Measurements from ENCODE around the gene VWF.

VWF gene

DNA sequence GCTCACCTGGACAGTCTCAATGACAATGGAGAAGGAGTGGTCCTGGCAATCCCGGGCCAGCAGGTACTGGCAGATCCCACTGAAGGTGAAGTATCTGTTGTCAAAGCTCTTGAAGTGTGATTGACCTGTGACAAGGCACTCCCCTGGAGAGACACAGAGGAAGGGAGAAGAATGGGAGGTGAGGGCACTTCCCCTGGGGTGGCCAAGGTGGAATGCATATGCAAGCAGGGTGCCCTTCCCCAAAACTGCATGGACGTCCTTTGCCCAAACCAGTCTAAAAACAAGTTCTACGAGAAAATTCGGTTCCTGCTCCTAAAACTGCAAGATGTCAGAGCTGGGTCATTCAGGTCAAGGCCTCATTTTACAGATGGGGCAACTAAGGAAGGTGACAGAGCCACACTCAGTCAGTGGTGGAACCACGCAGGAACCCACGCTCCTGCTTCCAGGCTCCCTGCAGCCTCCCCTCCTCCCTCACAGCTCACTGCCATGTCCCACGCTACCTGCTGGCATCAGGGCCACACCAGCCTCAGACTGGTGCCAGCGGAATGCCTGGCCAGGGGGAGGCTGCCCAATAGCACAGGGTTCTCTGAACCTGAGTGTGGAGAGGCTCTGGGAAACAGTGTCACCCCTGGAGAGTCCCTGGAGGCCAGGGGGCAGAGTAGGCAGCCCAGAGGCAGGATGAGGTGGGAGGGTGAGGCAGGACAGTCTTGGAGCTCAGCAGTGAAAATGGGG lies 59.2 kb downstream of the VWF start:
- no peak overlapping the region for H2AFZ ChIP-seq (ENCODE audit: low read length)
- no peaks in the 10 kb centered on the region for H3K9me3 ChIP-seq (ENCODE audit: low read length)
- no peaks in the 10 kb centered on the region for H3K27me3 ChIP-seq (ENCODE audit: insufficient read depth, low read length)
- no peaks in the 10 kb centered on the region for H4K20me1 ChIP-seq (ENCODE audit: insufficient read depth, low read length)
- TF ChIP-seq CTCF (IDR thresholded peaks at IDR 0.05; ENCODE audit: low read length) (no peak), EZH2 (IDR thresholded peaks at IDR 0.05; ENCODE audit: borderline replicate concordance, low read length) (no peak)
- H3K4me3 ChIP-seq (ENCODE audit: low read depth, low read length, poor library complexity, severe bottlenecking), result no peak overlapping the region
- H3K36me3 ChIP-seq (ENCODE audit: insufficient read depth, low read length), result no peaks in the 10 kb centered on the region
- no peaks in the 10 kb centered on the region for H3K79me2 ChIP-seq (ENCODE audit: insufficient read depth, low read length)
- H3K4me2 ChIP-seq (ENCODE audit: low read length), result no peak overlapping the region
- no peaks in the 10 kb centered on the region for H3F3A ChIP-seq (ENCODE audit: insufficient read depth, low read length)
- no peaks in the 10 kb centered on the region for H3K4me1 ChIP-seq (ENCODE audit: insufficient read depth, low read length, severe bottlenecking)
- no peak overlapping the region for H3K9ac ChIP-seq (ENCODE audit: low read length)
- no peaks in the 10 kb centered on the region for H3K9me2 ChIP-seq (ENCODE audit: low read depth, low read length)
- no peak overlapping the region for H3K27ac ChIP-seq (ENCODE audit: low read depth, low read length, poor library complexity, severe bottlenecking)

GRCh38 chr12:6062757-6063735 lies 61.4 kb downstream of the VWF start:
- no peak overlapping the region for H3K27ac ChIP-seq (ENCODE audit: low read depth, low read length, poor library complexity, severe bottlenecking)
- no peaks in the 10 kb centered on the region for H3K36me3 ChIP-seq (ENCODE audit: insufficient read depth, low read length)
- no peaks in the 10 kb centered on the region for H3F3A ChIP-seq (ENCODE audit: insufficient read depth, low read length)
- no peaks in the 10 kb centered on the region for H3K79me2 ChIP-seq (ENCODE audit: insufficient read depth, low read length)
- no peak overlapping the region for H2AFZ ChIP-seq (ENCODE audit: low read length)
- no peak overlapping the region for H3K9ac ChIP-seq (ENCODE audit: low read length)
- no peaks in the 10 kb centered on the region for H4K20me1 ChIP-seq (ENCODE audit: insufficient read depth, low read length)
- H3K4me3 ChIP-seq (ENCODE audit: low read depth, low read length, poor library complexity, severe bottlenecking), result no peak overlapping the region
- no peak for TF ChIP-seq EZH2 (IDR thresholded peaks at IDR 0.05; ENCODE audit: borderline replicate concordance, low read length)
- TF ChIP-seq CTCF (IDR thresholded peaks at IDR 0.05; ENCODE audit: low read length), result peak; percentile 83
- no peaks in the 10 kb centered on the region for H3K4me1 ChIP-seq (ENCODE audit: insufficient read depth, low read length, severe bottlenecking)
- no peaks in the 10 kb centered on the region for H3K9me2 ChIP-seq (ENCODE audit: low read depth, low read length)
- H3K9me3 ChIP-seq (ENCODE audit: low read length), result no peaks in the 10 kb centered on the region
- H3K27me3 ChIP-seq (ENCODE audit: insufficient read depth, low read length), result no peaks in the 10 kb centered on the region
- no peak overlapping the region for H3K4me2 ChIP-seq (ENCODE audit: low read length)

GRCh38 chr12:6062395-6062756 lies 62.1 kb downstream of the VWF start:
- H3K79me2 ChIP-seq (ENCODE audit: insufficient read depth, low read length), result no peaks in the 10 kb centered on the region

More at GRCh38 chr12:6062395-6062756, 62.1 kb downstream of the VWF start:
- H3K27ac ChIP-seq (ENCODE audit: low read depth, low read length, poor library complexity, severe bottlenecking), result no peak overlapping the region
- no peaks in the 10 kb centered on the region for H4K20me1 ChIP-seq (ENCODE audit: insufficient read depth, low read length)
- H3K27me3 ChIP-seq (ENCODE audit: insufficient read depth, low read length), result no peaks in the 10 kb centered on the region
- TF ChIP-seq CTCF (IDR thresholded peaks at IDR 0.05; ENCODE audit: low read length) (no peak), EZH2 (IDR thresholded peaks at IDR 0.05; ENCODE audit: borderline replicate concordance, low read length) (no peak)
- no peaks in the 10 kb centered on the region for H3K9me2 ChIP-seq (ENCODE audit: low read depth, low read length)
- H3K4me1 ChIP-seq (ENCODE audit: insufficient read depth, low read length, severe bottlenecking), result no peaks in the 10 kb centered on the region
- H3K9ac ChIP-seq (ENCODE audit: low read length), result no peak overlapping the region
- H3K36me3 ChIP-seq (ENCODE audit: insufficient read depth, low read length), result no peaks in the 10 kb centered on the region
- H3K9me3 ChIP-seq (ENCODE audit: low read length), result no peaks in the 10 kb centered on the region
- H2AFZ ChIP-seq (ENCODE audit: low read length), result no peak overlapping the region
- H3K4me3 ChIP-seq (ENCODE audit: low read depth, low read length, poor library complexity, severe bottlenecking), result no peak overlapping the region
- no peaks in the 10 kb centered on the region for H3F3A ChIP-seq (ENCODE audit: insufficient read depth, low read length)
- no peak overlapping the region for H3K4me2 ChIP-seq (ENCODE audit: low read length)

Measured in OCI-LY1 (cell line).